ENCODE measurements around the gene FBN1.

Gene FBN1

DNA sequence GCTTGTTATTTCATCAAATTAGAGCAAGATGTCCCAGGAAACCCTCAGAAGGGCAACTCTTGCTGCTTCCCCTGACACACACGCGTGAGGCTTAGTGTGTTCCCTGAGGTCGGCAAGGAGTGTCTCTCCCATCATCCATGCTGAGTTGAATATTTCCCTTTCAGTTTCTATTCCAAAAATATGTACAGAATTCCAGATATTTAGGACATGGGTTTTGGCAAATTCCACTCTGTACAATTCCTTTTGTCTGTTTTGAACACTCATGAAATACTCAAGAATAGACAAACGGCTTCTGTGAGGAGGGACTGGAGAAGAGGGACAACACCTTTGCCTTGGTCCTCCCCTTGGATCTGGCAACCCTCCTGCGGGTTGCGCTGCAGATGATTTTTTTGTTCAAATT is 176.2 kb downstream of the FBN1 start:
- no peak for DNase-seq (ENCODE audit: low spot score)

DNA sequence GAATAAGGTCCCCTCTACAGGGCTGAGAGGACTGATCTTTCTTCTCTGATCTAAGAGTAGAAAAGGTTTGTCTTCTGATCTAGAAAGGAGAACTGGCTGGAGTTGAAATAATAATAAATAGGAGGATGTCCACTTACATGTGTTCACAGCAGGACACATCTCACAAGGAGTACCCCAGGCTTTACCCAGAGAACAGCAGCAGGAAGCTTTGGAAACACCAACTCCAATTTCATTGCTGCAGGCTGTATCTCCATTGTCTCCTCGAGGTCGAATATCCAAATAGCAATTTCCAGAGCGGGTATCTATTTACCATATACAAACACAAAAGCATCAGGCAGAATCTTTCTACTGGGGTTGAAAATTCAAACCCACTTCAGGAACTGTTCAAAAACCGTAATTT is 177.7 kb downstream of the FBN1 start:
- DNase-seq (ENCODE audit: low spot score): no peak

GRCh38 chr15:48466820-48467219 is 178.7 kb downstream of the FBN1 start:
- no peak for DNase-seq (ENCODE audit: low spot score)

- DNase-seq (ENCODE audit: low spot score): no peak
These were observed 179.4 kb downstream of the FBN1 start for GRCh38 chr15:48466079-48466478.

DNA sequence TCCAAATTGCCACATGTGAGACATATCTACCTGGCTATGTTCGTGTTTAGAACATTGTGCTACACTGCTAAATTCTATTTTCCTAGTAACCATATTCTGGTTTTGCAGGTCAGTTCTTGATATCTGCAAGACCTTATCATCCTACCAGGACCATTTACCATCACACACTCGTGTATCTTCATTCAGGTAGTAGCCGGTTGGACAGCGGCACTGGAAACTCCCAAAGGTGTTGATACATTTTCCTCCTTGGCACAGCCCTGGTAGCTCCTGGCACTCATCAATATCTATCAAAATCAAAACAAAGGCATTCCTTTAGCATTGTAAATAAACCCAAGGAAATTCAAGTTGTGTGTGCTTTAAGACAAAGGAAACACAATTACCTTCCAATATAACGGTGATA is 180.1 kb downstream of the FBN1 start:
- DNase-seq (ENCODE audit: low spot score): no peak

DNA sequence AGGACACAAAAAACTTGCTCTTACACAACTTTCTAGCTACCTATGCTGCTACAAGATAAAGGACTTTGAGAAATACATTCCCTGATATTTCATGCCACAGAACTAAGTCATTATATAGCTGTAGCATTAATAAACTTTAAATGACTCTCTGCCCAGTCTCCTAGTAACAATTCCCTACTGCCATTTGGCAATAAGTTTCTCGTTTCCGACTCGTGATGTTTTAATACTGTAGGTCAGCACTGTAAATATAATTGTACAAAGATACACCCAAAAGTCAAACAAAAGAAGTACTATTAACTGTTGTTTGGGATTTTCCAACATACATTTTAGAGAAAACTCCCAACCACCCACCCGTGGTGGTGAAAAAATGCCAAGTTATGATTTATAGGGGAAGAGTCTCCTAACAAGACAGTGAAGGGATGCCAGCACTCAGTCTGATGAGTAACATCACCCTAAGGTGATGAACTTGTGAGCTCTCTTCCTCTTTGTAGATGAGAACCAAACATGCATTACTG is 182.1 kb downstream of the FBN1 start:
- DNase-seq (ENCODE audit: low spot score): no peak

GRCh38 chr15:48462688-48463087 is 182.8 kb downstream of the FBN1 start:
- no peak for DNase-seq (ENCODE audit: low spot score)

DNA sequence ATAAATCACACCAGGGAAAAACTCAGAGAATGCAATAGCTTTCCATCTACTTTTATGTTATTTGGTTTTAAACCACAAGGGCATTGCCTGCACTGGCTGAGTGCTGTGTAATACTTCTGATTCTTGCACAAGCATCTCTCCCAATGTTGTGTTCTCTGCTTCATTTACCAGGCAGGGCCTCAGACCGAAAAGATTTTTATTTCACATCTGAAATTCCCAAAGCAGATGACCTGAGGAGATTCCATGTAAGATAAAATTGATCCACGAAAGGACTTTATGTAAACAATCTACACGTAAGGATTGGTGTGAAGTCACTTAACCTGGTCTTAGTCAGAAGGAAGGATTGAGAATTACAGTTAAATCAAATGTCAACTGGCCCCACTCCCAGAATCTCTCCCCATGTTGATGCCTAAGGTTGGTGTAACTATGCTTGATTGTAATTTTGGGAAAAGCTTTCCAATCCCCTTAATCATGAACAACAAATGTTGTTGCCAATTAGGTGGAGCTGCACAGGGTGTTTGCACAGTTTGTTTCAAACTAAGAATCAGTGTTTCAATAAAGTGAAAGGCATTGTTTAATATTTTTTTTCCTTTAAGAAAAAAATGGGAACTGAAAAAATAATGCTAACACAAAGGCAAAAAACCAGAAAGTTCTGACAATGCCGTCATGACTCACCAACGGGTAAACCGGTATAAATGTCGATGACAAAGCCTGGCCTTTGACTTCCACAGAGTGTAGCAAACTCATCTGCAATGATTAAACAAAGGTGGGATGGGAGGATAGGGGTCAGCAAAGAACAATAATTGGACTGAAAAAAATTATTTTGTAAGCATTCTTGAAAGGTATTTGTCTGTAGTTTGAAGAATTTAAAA is 185.7 kb downstream of the FBN1 start:
- DNase-seq (ENCODE audit: low spot score): no peak

- no peak for DNase-seq (ENCODE audit: low spot score)
These were observed 186.6 kb downstream of the FBN1 start for GRCh38 chr15:48458876-48459275.

DNA sequence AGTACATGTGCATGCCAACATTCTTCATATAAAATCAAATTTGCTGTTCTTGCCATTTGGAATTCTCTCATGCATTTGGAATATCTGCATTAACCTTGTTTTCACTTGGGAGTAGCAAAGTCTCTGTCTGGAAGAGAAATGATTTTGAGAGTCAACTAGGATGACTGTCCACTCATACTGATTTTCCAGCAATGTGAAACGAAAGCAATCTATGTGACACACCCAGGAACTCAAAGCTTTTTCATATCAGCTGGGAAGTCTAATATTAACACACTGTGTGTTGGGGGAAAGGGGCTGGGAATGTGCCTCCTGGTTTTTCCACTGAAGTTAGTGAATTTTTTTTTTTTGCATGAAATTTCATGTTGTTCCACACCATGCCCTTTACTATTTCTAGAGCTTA is 189.4 kb downstream of the FBN1 start:
- no peak for DNase-seq (ENCODE audit: low spot score)

GRCh38 chr15:48451736-48452135 is 193.8 kb downstream of the FBN1 start:
- no peak for DNase-seq (ENCODE audit: low spot score)

DNA sequence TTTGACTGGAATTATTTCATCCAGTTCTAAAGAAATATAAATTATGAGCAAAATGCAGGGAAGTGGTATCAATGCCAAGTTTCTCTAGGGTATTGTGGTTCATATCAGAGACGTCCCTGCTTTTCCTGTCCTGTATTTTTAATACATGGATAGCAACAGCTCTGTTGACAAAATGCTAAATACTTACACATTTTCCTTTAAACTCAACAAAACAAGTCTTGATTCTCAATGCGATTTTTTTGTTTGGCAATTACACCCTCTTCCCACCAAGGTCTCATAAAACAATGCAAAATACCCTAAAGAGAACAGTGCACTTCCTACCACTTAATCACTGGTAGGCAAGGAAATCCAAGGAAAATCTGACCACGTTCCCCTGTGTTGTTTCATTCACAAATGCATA is 194.3 kb downstream of the FBN1 start:
- no peak for DNase-seq (ENCODE audit: low spot score)

GRCh38 chr15:48449734-48450133 is 195.8 kb downstream of the FBN1 start:
- no peak for DNase-seq (ENCODE audit: low spot score)

GRCh38 chr15:48447657-48448056 is 197.9 kb downstream of the FBN1 start:
- DNase-seq (ENCODE audit: low spot score): no peak

- no peak for DNase-seq (ENCODE audit: low spot score)
These were observed 198.5 kb downstream of the FBN1 start for GRCh38 chr15:48447058-48447457.

DNA sequence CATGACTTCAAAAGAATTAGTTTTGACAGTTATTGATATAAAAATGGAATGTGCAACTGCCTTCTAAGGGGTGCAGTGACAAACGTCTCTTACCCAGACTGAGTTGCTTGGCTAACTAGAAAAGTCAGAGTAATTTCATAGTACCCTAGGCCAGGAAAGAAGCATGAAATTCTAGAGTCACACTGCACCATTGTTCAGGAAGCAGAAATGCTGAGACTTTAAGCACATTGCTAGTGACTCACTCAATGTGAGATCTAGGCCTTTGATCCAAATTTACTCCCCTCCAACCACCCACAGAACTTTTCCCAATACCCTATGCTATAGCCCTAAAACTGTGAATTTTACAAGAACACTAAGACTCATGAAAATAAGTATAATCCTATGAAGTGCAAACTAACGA is 203.5 kb downstream of the FBN1 start:
- no peak for DNase-seq (ENCODE audit: low spot score)

GRCh38 chr15:48440084-48440483 is 205.4 kb downstream of the FBN1 start:
- no peak for DNase-seq (ENCODE audit: low spot score)

- no peak for DNase-seq (ENCODE audit: low spot score)
These were observed 208.3 kb downstream of the FBN1 start for GRCh38 chr15:48437178-48437577.

DNA sequence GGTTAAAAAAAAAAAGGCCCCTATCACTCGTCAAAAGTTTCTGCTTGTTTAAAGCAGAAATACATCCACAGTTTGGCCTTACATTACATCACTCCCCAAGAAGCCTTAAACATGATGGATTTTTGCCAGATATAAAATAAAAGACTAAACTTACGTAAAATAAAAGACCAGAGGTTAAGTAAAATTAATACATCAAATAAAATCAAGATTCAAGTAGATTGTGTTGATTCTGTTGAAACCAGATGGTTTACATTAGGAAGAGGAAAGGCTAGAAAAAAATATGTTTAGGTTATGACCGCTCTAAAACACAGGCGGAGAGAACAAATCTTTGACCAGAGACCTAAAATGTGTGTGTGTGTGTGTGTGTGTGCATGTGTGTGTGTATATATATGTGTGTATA is 210.2 kb downstream of the FBN1 start:
- DNase-seq (ENCODE audit: low spot score): no peak

- no peak for DNase-seq (ENCODE audit: low spot score)
These were observed 212.2 kb downstream of the FBN1 start for GRCh38 chr15:48433226-48433886.

- no peak for DNase-seq (ENCODE audit: low spot score)
These were observed 212.8 kb downstream of the FBN1 start for GRCh38 chr15:48432688-48433087.

GRCh38 chr15:48427960-48428547 is 217.5 kb downstream of the FBN1 start:
- no peak for DNase-seq (ENCODE audit: low spot score)

DNA sequence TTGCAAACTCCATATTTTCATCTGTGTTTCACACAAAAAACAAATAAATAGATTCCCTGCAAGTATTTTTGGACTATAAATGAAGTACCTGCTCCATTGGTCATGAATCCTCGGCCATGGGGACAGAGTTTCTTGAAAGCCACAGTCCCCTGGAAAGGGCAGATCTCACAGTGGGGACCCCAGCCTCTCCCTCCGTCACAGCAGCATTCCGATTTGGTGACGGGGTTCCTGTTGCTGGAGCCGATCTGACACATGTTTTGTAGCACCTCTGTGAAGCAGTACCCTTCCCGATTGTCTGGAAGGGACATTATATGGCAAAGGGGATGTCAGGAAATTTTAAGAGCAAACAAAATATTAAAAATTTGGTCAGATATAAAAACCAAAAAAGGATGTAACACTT is 218.0 kb downstream of the FBN1 start:
- DNase-seq (ENCODE audit: low spot score): no peak
